ENCODE measurements around the gene RNASE8.

RNASE8 gene

DNA sequence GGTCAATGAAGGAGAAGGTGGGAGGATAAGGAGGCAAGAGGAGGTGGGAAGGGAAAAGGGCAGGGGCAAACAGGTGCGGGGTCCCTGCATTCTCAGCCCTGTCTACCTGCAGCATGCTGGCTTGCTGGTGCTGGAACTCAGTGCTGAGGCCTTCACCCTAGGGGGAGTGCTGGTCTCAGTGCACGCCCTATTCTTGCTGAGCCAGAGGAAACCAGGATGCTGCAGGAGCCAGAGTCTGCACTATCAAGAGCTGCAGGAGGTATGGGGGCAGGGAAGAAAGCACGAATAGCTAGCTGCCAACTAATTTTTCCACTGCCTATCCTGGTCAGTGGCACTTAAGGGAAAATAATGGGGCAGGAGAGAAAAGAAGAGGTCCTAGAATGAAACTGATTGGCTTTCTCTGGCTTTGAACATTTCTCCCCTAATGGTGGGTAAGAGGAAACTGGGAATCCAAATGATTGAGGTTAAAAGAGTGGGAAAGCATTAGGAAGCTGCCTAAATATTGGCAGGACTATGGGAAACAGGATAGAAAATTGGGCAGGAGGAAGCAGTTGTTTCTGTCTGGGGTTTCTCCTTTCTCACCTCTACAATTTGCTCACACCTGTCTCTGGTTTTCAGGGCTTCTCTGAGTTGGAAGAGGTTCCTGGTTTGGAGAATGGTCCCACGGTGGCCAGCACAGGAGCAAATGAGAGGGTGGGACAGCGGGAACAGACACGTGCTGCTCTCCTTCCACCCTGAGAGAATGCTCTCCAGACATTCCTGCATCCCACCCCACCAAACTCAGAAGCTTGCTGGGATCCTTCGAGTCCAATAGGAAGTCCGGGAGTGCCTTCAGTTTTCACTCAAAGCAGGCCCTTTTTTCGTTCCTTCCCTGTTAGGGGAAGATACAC, 45.1 kb downstream of the RNASE8 start:
- TF ChIP-seq, protein P1, sequence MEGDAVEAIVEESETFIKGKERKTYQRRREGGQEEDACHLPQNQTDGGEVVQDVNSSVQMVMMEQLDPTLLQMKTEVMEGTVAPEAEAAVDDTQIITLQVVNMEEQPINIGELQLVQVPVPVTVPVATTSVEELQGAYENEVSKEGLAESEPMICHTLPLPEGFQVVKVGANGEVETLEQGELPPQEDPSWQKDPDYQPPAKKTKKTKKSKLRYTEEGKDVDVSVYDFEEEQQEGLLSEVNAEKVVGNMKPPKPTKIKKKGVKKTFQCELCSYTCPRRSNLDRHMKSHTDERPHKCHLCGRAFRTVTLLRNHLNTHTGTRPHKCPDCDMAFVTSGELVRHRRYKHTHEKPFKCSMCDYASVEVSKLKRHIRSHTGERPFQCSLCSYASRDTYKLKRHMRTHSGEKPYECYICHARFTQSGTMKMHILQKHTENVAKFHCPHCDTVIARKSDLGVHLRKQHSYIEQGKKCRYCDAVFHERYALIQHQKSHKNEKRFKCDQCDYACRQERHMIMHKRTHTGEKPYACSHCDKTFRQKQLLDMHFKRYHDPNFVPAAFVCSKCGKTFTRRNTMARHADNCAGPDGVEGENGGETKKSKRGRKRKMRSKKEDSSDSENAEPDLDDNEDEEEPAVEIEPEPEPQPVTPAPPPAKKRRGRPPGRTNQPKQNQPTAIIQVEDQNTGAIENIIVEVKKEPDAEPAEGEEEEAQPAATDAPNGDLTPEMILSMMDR (IDR thresholded peaks at IDR 0.05), result no peak
- Histone ChIP-seq H3K4me1 (peaks cover 0 to 45% (median 38%) of the 10 kb centered on the region in 4 donors), H3K36me3 (no peaks in the 10 kb centered on the region), H3K4me3 (peak overlapping the region; percentile 60 to 85), H3K9me3 (no peaks in the 10 kb centered on the region), H3K27me3 (no peaks in the 10 kb centered on the region), H3K27ac (peak overlapping the region; percentile 84 to 98)
- intact Hi-C loops (cut with DNase I; ENCODE audit: low total_unique reads), result loop anchor here (5.0 kb wide), 2 partner anchors 80 to 420 kb away; partner anchors contain the start of gene RNASE4
- DNase-seq, result no peak

DNA sequence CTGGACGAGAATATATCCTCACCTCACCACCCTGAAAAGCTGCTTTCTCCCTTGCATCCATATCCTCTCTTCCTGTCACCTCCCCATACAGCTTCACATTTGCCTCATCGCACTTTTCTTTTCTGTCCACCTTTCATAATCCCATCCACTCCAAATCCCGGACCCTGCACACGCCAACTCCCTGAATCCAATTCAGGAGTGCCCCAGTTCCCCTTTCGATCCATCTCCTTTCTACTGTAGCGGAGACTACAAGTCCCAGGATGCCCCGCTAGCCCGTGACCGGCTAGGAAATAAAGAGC, 45.7 kb downstream of the RNASE8 start:
- DNase-seq, result no peak
- Histone ChIP-seq H3K9me3 (no peaks in the 10 kb centered on the region), H3K4me3 (peak overlapping the region; percentile 60 to 85), H3K36me3 (no peaks in the 10 kb centered on the region), H3K4me1 (peaks cover 0 to 45% (median 38%) of the 10 kb centered on the region in 4 donors), H3K27me3 (no peaks in the 10 kb centered on the region), H3K27ac (peak overlapping the region; percentile 84 to 98)
- TF ChIP-seq, protein P1 (IDR thresholded peaks at IDR 0.05), result no peak
- intact Hi-C loops (cut with DNase I; ENCODE audit: low total_unique reads), result loop anchor here (5.0 kb wide), 2 partner anchors 81 to 421 kb away; partner anchors contain the start of gene RNASE4

- Histone ChIP-seq H3K4me3 (peak overlapping the region; percentile 60 to 85), H3K9me3 (no peaks in the 10 kb centered on the region), H3K27ac (peak overlapping the region; percentile 84 to 98), H3K36me3 (no peaks in the 10 kb centered on the region), H3K4me1 (peaks cover 0 to 45% (median 38%) of the 10 kb centered on the region in 4 donors), H3K27me3 (no peaks in the 10 kb centered on the region)
- peak; percentile 98 for DNase-seq
- intact Hi-C loops (cut with DNase I; ENCODE audit: low total_unique reads), result loop anchor here (1.0 to 5.0 kb wide), 3 partner anchors 34 to 422 kb away; partner anchors contain the start of genes ARHGEF40 and RNASE4
- TF ChIP-seq, protein P1 (IDR thresholded peaks at IDR 0.05), result peak; percentile 77 to 86
These were observed 46.3 kb downstream of the RNASE8 start for GRCh38 chr14:21103710-21104447.

DNA sequence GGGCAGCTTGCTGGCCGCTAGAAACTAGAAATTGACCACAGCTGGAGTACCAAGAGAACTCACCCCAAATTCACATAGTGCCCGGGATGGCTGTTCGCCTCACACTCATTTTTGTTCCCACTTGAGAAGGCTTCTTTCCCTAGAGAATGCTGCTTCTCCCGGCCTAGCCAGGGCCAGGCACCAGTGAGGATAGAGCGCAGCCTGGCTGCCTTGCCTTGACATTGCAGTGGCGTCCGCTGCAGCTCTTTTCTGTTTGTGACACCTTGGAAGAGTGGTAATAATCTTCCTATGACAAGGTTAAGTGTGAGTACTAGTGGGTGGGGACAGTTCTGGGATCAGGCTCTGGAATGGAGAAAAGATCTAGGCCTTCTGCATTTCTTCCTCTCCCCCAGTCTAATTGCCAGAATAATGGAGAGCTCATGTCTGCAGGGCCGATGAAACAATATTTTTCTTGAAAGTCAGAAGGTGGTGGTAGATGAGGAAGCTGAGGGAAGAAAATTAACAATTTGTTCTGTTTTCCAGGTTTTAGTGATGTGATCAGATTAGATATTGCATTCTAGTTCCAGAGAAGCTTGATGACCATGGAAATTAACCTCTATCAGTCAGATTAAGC, 46.9 kb downstream of the RNASE8 start:
- no peaks in the 10 kb centered on the region for H3K27me3 ChIP-seq
- no peaks in the 10 kb centered on the region for H3K9me3 ChIP-seq
- TF ChIP-seq, protein P1 (IDR thresholded peaks at IDR 0.05), result peak; percentile 93 to 97
- H3K27ac ChIP-seq, result peak overlapping the region; percentile 84 to 98
- peak overlapping the region; percentile 60 to 85 for H3K4me3 ChIP-seq
- peak; percentile 79 to 88 for DNase-seq
- intact Hi-C loops (cut with DNase I; ENCODE audit: low total_unique reads), result loop anchor here (1.0 to 5.0 kb wide), 3 partner anchors 34 to 422 kb away; partner anchors contain the start of genes ARHGEF40 and RNASE4
- no peaks in the 10 kb centered on the region for H3K36me3 ChIP-seq
- H3K4me1 ChIP-seq, result peaks cover 0 to 38% (median 31%) of the 10 kb centered on the region in 4 donors

GRCh38 chr14:21105095-21105494, 47.5 kb downstream of the RNASE8 start:
- no peak overlapping the region for H3K4me3 ChIP-seq
- TF ChIP-seq, protein P1 (IDR thresholded peaks at IDR 0.05), result no peak
- H3K27me3 ChIP-seq, result no peaks in the 10 kb centered on the region
- peaks cover 0 to 33% (median 26%) of the 10 kb centered on the region in 4 donors for H3K4me1 ChIP-seq
- H3K9me3 ChIP-seq, result no peaks in the 10 kb centered on the region
- intact Hi-C loops (cut with DNase I; ENCODE audit: low total_unique reads), result no loop called here
- peak overlapping the region; percentile 84 to 98 for H3K27ac ChIP-seq
- no peak for DNase-seq
- H3K36me3 ChIP-seq, result no peaks in the 10 kb centered on the region
